Renal cortical epithelial cell (primary cell): ENCODE measurements around the gene VSTM4. TPM values are rescaled to one million over a fixed set of nuclear protein-coding genes. Genes with fewer than 3 reads are reported as not detected.
A peak's percentile ranks its signal among the peaks of the same experiment; 100 is the strongest.

Source experiments
- DNase-seq: peaks from one replicate; pipeline ENCODE4 v3.0.0-alpha.2; 2011; ENCODE audit warnings: low read depth
- total RNA-seq: library from RNA; depleted of rRNA; stranded (reverse); fragments of >200 nt; gene quantifications from 2 replicates; pipeline ENCODE4 v1.2.3, GENCODE V29; 2014

Gene VSTM4
- total RNA-seq, 1 donor from 2014 or later: 0.35 TPM

DNA sequence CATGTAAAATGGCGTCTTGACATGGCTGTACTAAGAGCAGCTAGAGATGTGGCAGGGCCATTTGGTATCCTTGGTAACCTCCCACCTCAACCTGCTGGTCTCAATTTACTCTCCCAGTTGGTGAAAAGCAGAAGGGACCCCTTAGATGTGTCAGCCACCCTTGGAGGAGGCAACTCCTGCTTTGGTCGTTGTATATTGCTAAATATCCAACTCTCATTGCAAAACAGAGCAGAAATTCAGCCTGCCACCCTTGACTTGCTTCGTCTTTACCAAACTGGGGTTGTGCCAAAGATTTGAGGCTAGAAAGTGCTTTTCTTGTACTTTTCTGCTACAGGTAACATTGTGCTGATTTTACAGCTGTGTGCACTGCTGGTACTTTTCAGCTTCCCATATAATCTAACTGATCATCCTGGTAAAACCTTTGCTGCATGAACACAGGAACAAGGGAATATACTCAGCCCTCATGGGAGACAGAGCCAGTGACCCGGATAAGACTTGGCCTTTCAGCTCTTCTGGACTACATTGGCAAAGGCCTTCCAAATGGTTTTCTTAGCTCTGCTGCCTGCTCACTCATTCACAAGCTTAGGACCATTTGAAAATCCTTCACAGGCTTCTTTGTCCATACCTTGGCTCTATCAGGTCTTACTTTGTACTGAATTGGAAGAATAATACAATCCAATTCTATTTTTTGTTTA is 2.2 kb upstream of the VSTM4 start:
- DNase-seq: peak; percentile 45

- no peak for DNase-seq
Measured at GRCh38 chr10:49116509-49117375, 1.4 kb upstream of the VSTM4 start.

DNA sequence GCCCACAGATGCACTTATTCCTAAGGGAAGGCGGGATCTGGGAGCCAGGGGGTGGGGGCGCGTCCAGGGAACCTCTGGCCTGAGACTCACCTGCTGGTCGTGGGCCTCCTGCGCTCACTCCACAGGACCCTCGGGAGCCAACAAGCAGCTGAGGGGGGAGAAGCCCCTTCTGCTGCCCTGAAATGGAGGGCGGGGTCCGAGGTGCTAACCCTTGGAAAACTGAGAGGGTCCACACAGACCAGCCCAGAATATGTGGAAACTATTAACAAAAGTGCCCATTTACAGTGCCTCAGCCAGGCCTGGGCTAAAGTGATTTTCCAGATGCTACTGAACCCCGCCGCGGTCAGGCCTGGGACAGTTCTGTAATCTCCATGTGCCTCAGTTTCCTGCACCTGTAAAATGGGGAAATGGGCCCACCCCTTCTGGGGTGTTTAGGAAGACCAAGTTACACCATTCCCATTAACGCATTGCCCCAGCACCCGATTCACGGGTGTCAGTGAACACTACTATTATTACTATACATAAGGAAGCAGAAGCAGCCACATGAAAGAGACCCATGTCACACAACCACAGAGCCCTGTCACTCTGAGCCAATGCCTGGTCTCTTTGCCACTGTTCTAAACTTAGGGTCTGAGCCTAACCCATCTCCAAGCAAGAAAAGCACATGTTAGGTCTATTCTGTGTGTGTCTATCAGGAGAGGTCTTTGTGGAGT is 630 bp upstream of the VSTM4 start:
- DNase-seq: no peak

DNA sequence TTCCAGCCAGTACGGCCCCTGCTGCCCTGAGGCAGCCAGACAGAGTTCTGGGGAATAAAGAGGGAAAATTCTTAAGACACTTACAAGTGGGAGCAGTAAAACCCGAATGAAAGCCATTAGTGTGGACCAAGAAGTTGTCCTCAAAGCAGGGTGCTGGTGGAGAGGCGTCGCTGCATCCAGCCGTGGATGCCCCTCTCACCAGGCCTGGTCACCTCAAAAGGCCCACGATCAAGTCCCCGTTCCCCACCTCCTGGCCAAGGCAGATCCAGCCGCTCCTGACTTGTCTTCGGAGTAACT is 656 bp downstream of the VSTM4 start:
- no peak for DNase-seq

- no peak for DNase-seq
Measured at GRCh38 chr10:49113741-49114141, 1.6 kb downstream of the VSTM4 start.

- no peak for DNase-seq
Measured at GRCh38 chr10:49112851-49113250, 2.5 kb downstream of the VSTM4 start.

DNA sequence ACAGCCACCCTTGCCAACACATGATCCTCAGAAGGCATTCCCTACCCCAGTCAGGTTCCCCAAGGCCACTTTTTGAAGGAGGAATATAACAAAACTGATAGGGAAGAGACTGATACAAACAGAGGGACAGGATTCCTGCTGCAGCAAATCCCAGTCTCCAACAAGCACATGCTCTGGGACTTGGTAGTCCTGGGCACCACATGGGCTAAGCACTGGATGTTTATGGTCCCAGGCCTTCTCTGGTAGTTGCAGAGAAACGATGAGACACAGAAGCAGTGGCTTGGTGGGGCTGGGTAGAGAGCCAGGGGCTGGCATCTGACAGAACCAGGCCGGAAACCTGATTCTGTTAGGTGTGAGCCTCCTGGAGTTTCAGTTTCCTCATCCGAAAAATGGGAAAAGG is 3.2 kb downstream of the VSTM4 start:
- DNase-seq: no peak

DNA sequence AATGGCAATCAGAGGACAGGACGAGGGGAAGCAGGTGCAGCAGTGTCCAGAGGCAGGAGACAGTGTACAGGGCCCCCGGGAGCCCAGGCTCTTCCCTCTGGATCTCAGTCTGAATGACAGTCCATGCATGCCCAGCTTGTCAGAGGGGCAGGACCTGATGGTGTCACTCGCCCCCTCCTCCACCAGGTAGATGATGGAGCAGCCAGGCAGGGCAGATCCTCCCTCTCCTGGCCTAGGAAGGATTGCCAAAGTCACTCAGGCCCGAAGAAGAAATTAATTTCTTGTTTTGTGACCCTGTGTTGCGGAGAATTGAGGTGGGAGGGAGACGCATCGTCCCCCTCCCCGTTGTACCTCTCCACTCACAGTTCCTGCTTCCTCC is 4.0 kb downstream of the VSTM4 start:
- no peak for DNase-seq

GRCh38 chr10:49110684-49111319 is 4.5 kb downstream of the VSTM4 start:
- no peak for DNase-seq

GRCh38 chr10:49109669-49110340 is 5.5 kb downstream of the VSTM4 start:
- no peak for DNase-seq

GRCh38 chr10:49108656-49109055 is 6.7 kb downstream of the VSTM4 start:
- DNase-seq: no peak

DNA sequence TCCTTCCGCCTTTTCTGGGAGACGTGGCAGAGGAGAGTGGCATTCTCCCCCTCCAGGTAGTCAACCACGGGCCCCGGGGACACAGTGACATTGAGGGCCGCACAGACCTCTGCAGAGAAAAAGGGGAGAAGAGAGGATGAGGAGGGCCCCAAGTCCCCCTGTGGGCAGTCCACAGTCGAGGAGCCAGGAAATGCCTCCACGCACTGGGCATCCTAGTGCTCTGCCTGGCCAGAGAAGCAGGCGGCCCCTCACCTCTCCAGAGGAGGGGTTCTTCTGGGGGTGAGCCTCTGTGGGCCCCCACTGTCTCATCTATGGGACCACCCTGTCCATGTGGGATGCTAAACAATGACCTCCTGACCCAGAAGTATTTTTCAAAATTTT is 7.4 kb downstream of the VSTM4 start:
- DNase-seq: no peak

GRCh38 chr10:49107111-49107886 is 8.0 kb downstream of the VSTM4 start:
- no peak for DNase-seq

DNA sequence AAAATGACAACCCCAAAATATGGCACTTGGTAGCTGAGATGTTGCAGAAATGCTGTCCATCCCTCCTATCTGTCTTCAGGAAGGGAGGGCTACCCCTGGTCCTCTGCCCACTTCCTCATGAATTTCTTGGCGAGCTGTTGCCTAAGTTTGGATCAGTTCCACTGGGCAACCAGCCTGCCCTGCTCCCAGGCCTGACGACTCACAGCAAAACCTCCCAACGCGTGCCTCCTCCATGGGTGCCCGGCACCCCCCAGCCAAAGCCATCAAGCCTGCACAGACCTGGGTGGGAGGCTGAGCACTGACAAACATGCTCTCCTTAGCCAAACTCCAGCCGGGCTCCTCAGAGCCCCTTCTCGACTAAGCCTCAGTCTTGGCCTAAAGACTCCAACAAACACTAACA is 8.9 kb downstream of the VSTM4 start:
- DNase-seq: no peak

- DNase-seq: no peak
Measured at GRCh38 chr10:49105076-49105475, 10.2 kb downstream of the VSTM4 start.

DNA sequence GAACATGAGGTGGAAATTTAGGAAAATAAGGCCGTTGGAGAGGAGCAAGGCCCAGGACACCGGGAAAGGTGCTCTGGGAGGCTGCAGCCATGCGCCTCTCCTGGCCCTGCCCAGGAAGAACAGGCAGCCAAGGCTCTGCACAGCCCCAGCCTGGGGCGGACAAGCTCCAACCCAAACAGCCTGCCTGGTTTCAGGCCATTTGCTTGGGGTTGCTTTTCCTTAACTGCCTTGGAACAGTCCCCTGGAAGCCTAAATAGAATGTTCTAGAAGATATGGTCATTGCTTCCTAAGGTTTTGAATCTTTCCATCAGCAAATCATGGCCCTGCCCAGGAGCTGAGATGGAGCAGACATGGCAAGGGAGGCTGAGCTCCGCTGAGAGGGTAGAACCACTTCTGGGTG is 11.0 kb downstream of the VSTM4 start:
- no peak for DNase-seq

DNA sequence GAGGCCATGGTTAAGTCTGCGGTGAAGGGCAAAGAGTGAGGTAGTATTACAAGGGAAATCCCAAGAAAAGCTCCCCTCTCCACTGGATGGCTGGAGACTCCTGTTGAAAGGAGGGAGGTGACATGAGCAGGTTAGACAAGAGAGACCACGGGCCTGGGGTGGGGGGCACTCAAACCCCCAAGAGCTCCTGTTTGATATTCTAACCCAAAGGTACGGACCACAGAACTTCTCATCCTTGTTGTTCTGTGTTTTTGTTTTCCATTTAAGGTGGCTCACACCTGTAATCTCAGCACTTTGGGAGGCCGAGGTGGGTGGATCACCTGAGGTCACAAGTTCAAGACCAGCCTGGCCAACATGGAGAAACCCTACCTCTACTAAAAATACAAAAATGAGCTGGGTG is 11.6 kb downstream of the VSTM4 start:
- DNase-seq: no peak

DNA sequence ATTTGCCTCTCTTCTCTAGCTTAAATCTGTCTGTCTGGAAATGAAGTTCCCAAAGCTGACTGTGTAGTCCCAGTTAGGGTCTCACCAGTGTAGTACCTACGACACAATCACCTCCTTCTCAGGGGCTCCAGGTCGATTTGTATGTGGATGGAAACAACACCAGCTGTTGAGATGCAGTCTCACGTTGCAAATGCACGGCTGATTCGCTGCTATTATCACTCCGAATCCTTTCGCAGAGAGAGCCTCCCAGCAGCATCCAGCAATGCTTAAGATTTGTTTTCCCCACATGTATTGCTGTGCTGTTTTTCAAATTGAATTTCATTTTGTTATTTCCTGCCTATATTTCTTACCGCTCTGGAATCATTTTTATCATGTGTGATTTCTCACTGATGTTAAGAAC is 16.3 kb downstream of the VSTM4 start:
- no peak for DNase-seq

GRCh38 chr10:49096890-49097445 is 18.4 kb downstream of the VSTM4 start:
- DNase-seq: no peak

GRCh38 chr10:49094646-49095045 is 20.7 kb downstream of the VSTM4 start:
- no peak for DNase-seq

GRCh38 chr10:49093922-49094321 is 21.4 kb downstream of the VSTM4 start:
- DNase-seq: no peak
